Muscle layer of colon (tissue), 2 donors: ENCODE measurements around the gene AP2M1.
A peak's percentile ranks its signal among the peaks of the same experiment; 100 is the strongest.

Experiments used
- H3K27ac ChIP-seq: one replicate; pipeline ENCODE4 v1.7.0; 2013; ENCODE audit warnings: low read depth, mild to moderate bottlenecking, low read length, moderate library complexity
- H3K27me3 ChIP-seq, 2 donors: one replicate each; pipeline ENCODE4 v1.7.0; 2013; ENCODE audit warnings: low read length in 2 of 2, mild to moderate bottlenecking in 2 of 2; ENCODE audit not compliant: insufficient read depth in 2 of 2, control insufficient read depth in 1 of 2
- H3K36me3 ChIP-seq: one replicate; pipeline ENCODE4 v1.7.0; 2013; ENCODE audit warnings: mild to moderate bottlenecking, low read length; ENCODE audit not compliant: insufficient read depth
- H3K4me1 ChIP-seq: one replicate; pipeline ENCODE4 v1.7.0; 2013; ENCODE audit warnings: mild to moderate bottlenecking, low read length; ENCODE audit not compliant: insufficient read depth
- H3K4me3 ChIP-seq, 2 donors: one replicate each; pipeline ENCODE4 v1.7.0; 2013; ENCODE audit warnings: low read length in 2 of 2, low read depth in 1 of 2, mild to moderate bottlenecking in 1 of 2, moderate library complexity in 1 of 2
- H3K9ac ChIP-seq: one replicate; pipeline ENCODE4 v1.7.0; 2013; ENCODE audit warnings: low read length
- H3K9me3 ChIP-seq: one replicate; pipeline ENCODE4 v1.7.0; 2013; ENCODE audit warnings: mild to moderate bottlenecking, low read length
- donor health status: abdominal sarcoma.
- donor health status: Adenocarcinoma of cecum.

Gene AP2M1

DNA sequence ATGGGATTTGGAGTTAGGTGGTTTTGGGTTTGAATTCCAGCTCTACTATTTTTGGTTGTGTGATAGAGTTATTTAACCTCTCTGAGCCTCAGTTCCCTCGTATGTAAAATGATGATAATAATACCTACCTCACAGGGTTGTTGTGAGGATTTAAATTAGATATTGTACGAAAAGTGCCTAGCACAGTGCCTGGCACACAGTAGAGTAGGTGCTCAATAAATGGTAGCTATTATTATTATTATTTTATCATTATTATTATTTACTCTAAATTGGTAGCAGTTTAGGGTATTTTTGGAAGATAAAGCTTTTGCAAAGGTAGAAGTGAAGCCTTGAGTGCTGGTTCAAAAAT lies 1.3 kb upstream of the AP2M1 start:
- H3K36me3 ChIP-seq: peaks cover 51% of the 10 kb centered on the region

DNA sequence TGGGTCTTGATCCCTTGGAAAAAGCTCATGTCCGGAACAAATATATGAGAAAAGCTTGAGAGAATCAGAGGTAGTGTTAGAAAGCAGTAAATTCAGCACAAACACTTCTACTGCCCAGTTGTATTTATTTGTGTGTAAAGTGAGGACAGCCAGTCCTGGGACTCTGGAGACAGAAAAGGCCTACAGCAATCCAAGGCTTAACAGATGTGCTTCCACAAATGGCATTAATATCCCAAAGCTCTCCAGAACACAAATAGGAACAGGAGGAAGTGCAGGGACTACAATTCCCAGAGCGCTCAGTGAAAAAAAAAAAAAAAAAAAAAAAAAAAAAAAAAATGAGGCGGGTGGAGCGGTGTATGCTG lies 390 bp upstream of the AP2M1 start:
- no peaks in the 10 kb centered on the region for H3K27me3 ChIP-seq
- H3K4me3 ChIP-seq: peak overlapping the region in 1 of 2 donors; percentile 9
- H3K36me3 ChIP-seq: peaks cover 57% of the 10 kb centered on the region
- peaks cover 37% of the 10 kb centered on the region for H3K4me1 ChIP-seq
- no peaks in the 10 kb centered on the region for H3K9me3 ChIP-seq
- peak overlapping the region; percentile 43 for H3K27ac ChIP-seq
- no peak overlapping the region for H3K9ac ChIP-seq

More for the DNA sequence above, 1.3 kb upstream of the AP2M1 start:
- Histone ChIP-seq H3K9ac (no peak overlapping the region), H3K27me3 (no peaks in the 10 kb centered on the region), H3K4me3 (no peak overlapping the region), H3K4me1 (peaks cover 45% of the 10 kb centered on the region), H3K27ac (no peak overlapping the region), H3K9me3 (no peaks in the 10 kb centered on the region)

DNA sequence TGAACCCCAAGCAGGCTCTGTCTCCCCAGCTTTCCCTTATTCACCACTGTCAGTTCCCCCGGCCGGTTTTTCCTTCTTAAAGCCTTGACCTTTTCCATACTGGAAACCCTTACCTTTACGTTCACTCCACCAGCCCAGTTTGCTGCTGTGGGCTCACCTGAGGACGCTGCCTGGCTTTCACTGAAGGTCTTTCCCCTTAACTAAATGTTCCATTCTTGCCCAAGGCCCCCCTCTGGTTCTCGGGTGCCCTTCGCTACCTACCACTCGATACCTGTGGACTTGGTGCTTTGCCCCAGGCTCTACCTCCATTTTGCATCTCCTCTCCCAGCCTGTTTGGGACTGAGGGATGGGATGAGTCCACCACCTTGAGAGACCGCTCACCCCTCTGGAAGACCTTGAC lies 851 bp downstream of the AP2M1 start:
- Histone ChIP-seq H3K4me3 (peak overlapping the region; percentile 86 to 95), H3K27me3 (no peaks in the 10 kb centered on the region), H3K4me1 (peaks cover 36% of the 10 kb centered on the region), H3K36me3 (peaks cover 62% of the 10 kb centered on the region), H3K9me3 (no peaks in the 10 kb centered on the region), H3K27ac (peak overlapping the region; percentile 95), H3K9ac (peak overlapping the region; percentile 80)

DNA sequence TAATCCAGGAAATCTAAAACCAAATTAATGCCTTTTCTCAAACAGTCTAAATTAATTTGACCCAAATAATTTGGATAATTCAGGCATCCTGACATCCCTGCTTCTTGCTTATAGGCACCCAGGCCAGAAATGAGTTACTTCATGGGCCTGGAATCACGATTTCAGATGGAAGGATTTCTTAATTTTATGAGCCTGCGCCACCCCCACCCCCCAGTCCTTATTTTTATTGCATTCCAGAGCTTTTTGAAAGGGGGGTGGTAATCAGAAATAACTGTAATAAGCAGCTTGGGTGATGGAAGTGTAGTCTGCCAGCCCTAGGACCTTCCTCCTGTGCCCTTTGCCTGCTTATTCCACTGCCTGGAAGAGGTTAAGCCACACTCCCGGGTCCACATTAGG lies 1.3 kb downstream of the AP2M1 start:
- Histone ChIP-seq H3K27me3 (no peaks in the 10 kb centered on the region), H3K4me3 (peak overlapping the region; percentile 86 to 95), H3K9me3 (no peaks in the 10 kb centered on the region), H3K27ac (peak overlapping the region; percentile 95), H3K36me3 (peaks cover 62% of the 10 kb centered on the region), H3K9ac (peak overlapping the region; percentile 80), H3K4me1 (peaks cover 36% of the 10 kb centered on the region)

DNA sequence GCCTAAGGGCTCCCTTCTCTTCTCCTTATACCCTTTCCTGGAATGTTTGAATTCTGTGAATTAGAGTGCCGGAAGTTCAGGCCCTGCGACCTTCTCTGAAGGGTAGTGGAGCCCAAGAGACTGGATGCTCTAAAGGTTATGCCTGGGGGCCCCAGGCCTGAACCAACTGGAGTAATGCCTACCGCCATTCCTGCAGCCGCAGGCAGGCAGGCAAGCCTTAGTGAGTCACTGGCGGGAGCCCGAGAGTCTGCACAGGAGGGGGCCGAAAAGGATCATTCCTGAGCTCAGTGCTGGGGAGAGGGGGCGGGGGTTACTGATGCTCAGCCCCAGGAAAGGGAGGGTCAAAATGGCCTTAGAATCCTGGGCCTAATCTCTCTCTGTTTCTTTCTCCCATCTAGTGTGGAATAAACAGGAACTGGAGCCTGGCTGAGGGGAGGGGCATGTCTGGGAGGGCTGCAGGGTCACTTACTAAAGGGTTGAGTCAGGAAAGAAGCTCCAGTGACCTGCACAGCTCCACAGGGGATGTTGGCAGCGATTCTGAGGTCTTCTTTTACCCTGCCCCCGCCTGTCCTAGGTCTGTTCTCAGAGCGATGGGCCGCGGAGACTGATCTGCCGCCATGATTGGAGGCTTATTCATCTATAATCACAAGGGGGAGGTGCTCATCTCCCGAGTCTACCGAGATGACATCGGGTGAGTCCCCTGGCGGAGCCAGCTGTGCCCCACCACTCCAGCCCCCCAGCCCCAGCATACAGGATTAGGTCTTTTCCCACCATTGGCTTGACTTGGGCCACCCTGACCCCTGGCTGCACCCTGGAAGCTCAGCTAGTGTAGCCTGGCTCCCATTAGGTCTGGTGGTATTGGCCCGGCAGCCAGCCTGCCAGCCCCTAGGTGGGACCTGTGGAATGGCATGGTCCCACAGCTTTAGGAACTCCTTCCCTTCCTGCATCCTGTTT lies 2.0 kb downstream of the AP2M1 start:
- Histone ChIP-seq H3K27ac (peak overlapping the region; percentile 95), H3K36me3 (peaks cover 63% of the 10 kb centered on the region), H3K9ac (peak overlapping the region; percentile 80), H3K9me3 (no peaks in the 10 kb centered on the region), H3K4me3 (peak overlapping the region; percentile 86 to 95), H3K27me3 (no peaks in the 10 kb centered on the region), H3K4me1 (peaks cover 36% of the 10 kb centered on the region)

DNA sequence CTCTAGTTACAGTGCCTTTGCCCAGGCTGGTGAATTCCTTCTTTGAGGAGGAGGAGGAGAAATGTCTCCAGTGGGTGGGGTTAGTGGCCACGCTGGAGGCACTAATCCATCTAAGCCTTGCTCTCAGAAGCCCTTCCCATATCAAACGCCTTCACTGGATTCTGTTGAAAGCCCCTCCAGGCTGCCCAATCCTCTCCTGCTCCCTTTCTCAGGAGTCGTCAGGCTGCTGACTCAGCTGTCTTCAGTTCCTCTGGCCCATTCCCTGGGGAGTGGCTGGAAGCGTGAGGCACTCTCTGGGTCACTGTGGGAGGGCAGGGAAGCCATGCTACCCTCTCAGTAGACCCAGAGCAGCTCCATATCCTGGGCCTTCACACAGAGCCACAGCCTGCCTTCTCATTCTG lies 2.7 kb downstream of the AP2M1 start:
- no peaks in the 10 kb centered on the region for H3K27me3 ChIP-seq
- peak overlapping the region in 1 of 2 donors; percentile 86 for H3K4me3 ChIP-seq
- H3K9me3 ChIP-seq: no peaks in the 10 kb centered on the region
- peak overlapping the region; percentile 95 for H3K27ac ChIP-seq
- H3K36me3 ChIP-seq: peaks cover 63% of the 10 kb centered on the region
- H3K9ac ChIP-seq: no peak overlapping the region
- H3K4me1 ChIP-seq: peaks cover 36% of the 10 kb centered on the region

DNA sequence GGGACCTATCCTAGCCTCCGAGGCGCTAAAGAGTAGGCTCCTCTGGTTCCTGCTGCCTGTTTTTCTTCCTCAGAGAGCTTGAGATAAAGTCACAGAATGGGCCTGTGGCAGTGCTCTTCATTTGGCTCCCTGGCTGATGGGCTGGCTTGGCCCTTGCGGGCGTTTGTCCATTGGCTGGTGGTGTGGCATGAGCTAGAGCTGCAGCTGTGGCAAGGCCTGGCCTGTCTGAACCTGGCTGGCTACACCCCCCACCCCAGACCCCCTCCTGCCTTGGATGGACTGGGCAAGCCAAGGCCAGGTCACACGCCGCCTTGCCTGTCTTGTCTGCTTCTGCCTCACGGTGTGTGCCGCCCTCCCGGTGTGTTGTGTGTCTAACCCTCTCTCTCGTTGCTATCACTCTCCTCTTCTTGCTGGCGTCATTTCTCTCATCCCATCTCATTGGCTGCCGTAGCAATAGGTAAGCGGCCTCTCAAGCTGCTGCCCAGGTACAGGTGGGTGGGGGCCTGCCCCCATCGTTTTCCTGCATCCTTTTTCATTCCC lies 3.2 kb downstream of the AP2M1 start:
- Histone ChIP-seq H3K27ac (no peak overlapping the region), H3K27me3 (no peaks in the 10 kb centered on the region), H3K36me3 (peaks cover 63% of the 10 kb centered on the region), H3K9ac (no peak overlapping the region), H3K4me1 (peaks cover 36% of the 10 kb centered on the region), H3K9me3 (no peaks in the 10 kb centered on the region), H3K4me3 (peak overlapping the region in 1 of 2 donors; percentile 86)

DNA sequence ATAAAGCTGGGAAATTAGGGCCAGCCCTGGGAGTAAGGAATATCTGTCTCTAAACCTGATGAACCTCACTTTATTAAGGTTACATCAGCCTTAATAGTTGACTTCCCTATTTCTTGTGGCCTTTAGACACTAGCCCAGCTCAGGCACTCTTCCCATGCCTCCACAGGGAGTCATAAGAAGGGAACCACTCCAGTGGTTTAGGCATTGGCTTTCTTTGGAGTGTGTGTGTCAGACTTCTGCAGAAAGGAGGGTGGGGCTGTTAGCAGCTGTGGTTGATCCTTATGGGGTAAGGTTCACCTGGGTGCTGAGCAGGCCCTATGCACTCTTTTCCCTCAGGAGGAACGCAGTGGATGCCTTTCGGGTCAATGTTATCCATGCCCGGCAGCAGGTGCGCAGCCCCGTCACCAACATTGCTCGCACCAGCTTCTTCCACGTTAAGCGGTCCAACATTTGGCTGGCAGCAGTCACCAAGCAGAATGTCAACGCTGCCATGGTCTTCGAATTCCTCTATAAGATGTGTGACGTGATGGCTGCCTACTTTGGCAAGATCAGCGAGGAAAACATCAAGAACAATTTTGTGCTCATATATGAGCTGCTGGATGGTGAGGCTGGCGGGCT lies 4.0 kb downstream of the AP2M1 start:
- Histone ChIP-seq H3K27ac (no peak overlapping the region), H3K9me3 (no peaks in the 10 kb centered on the region), H3K27me3 (no peaks in the 10 kb centered on the region), H3K4me3 (no peak overlapping the region), H3K9ac (no peak overlapping the region), H3K36me3 (peaks cover 67% of the 10 kb centered on the region), H3K4me1 (peaks cover 35% of the 10 kb centered on the region)

DNA sequence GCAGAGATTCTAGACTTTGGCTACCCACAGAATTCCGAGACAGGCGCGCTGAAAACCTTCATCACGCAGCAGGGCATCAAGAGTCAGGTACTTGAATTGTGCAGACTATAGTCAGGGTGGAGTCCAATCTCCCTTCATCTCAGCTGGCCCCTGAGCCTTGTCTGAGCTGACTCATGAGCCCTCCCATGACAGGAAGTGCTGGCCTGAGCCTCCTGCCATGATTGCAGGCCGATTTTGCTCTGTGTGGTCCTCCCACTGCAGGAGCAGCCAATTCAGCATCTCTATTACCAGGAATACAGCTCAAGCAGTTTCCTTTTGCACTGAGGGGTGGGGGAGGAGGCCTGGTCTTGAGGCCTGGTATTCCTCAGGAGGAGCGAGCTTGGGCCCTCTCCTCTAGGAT lies 5.5 kb downstream of the AP2M1 start:
- H3K27me3 ChIP-seq: no peaks in the 10 kb centered on the region
- no peak overlapping the region for H3K4me3 ChIP-seq
- peaks cover 30% of the 10 kb centered on the region for H3K4me1 ChIP-seq
- H3K36me3 ChIP-seq: peaks cover 75% of the 10 kb centered on the region
- H3K9me3 ChIP-seq: no peaks in the 10 kb centered on the region
- no peak overlapping the region for H3K9ac ChIP-seq
- H3K27ac ChIP-seq: no peak overlapping the region

DNA sequence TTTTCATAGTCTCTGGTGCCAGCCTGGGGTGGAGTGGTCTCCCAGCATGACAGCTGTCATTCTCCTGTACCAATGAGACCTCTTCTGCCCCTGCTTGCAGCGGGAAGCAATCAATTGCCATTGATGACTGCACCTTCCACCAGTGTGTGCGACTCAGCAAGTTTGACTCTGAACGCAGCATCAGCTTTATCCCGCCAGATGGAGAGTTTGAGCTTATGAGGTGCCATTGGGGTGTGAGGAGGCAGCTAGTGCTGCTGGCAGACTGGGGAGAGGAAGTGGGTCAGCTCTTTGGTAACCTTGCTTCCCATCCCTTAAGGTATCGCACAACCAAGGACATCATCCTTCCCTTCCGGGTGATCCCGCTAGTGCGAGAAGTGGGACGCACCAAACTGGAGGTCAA lies 6.9 kb downstream of the AP2M1 start:
- Histone ChIP-seq H3K36me3 (peaks cover 75% of the 10 kb centered on the region), H3K4me1 (peaks cover 22% of the 10 kb centered on the region), H3K4me3 (no peak overlapping the region), H3K9me3 (no peaks in the 10 kb centered on the region), H3K27me3 (no peaks in the 10 kb centered on the region), H3K27ac (no peak overlapping the region), H3K9ac (no peak overlapping the region)

DNA sequence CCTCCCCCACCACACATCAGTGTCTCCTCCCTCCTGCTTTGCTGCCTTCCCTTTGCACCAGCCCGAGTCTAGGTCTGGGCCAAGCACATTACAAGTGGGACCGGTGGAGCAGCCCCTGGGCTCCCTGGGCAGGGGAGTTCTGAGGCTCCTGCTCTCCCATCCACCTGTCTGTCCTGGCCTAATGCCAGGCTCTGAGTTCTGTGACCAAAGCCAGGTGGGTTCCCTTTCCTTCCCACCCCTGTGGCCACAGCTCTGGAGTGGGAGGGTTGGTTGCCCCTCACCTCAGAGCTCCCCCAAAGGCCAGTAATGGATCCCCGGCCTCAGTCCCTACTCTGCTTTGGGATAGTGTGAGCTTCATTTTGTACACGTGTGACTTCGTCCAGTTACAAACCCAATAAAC lies 9.0 kb downstream of the AP2M1 start:
- H3K4me1 ChIP-seq: peaks cover 19% of the 10 kb centered on the region
- H3K4me3 ChIP-seq: no peak overlapping the region
- H3K9ac ChIP-seq: no peak overlapping the region
- peaks cover 65% of the 10 kb centered on the region for H3K36me3 ChIP-seq
- H3K9me3 ChIP-seq: no peaks in the 10 kb centered on the region
- H3K27ac ChIP-seq: no peak overlapping the region
- no peaks in the 10 kb centered on the region for H3K27me3 ChIP-seq
